ENCODE measurements around the gene KXD1. TPM values are rescaled to one million over a fixed set of nuclear protein-coding genes. Genes with fewer than 3 reads are reported as not detected.

KXD1 gene
- polyA plus RNA-seq, 1 of the 3 experiments (the other 2 are of a cell fraction): 151 TPM

GRCh38 chr19:18577365-18577914, 19.8 kb downstream of the KXD1 start:
- no peak overlapping the region for H2AFZ ChIP-seq (ENCODE audit: low read depth)
- H3K9ac ChIP-seq: no peak overlapping the region
- H3K27ac ChIP-seq (ENCODE audit: low read depth in 2 of 2, low read length in 1 of 2): no peak overlapping the region
- ChIA-PET POLR2A (interaction anchor here (1.0 to 3.5 kb wide), 2 partner anchors 11 to 13 kb away, joined by 3 to 14 read pairs; partner anchors contain the start of gene REX1BD), CTCF (interaction anchor here (2.5 to 3.7 kb wide), 2 partner anchors 10 to 13 kb away, joined by 14 to 22 read pairs; partner anchors contain the start of gene REX1BD)
- no peak overlapping the region for H3K4me3 ChIP-seq (ENCODE audit: low read depth in 2 of 2, low read length in 1 of 2)
- TF ChIP-seq CHD2 (IDR thresholded peaks at IDR 0.05; ENCODE audit: low read length, partially characterized antibody): no peak
- no peak for TF ChIP-seq CTCF (IDR thresholded peaks at IDR 0.05)
- TF ChIP-seq POLR2AphosphoS5 (IDR thresholded peaks at IDR 0.05; ENCODE audit: low read depth, low read length): no peak; the same call in 1 of the 2 replicates
- no peak for TF ChIP-seq TEAD4 (IDR thresholded peaks at IDR 0.05; ENCODE audit: borderline replicate concordance, insufficient read depth)
- no peak for TF ChIP-seq EP300 (IDR thresholded peaks at IDR 0.05; ENCODE audit: borderline replicate concordance in 1 of 2, low read depth in 1 of 2, low read length in 1 of 2)
- peaks cover 10 to 12% of the 10 kb centered on the region in 2 experiments; a peak in 3 of 4 replicates for H3K4me1 ChIP-seq (ENCODE audit: control insufficient read depth in 1 of 2, insufficient read depth in 2 of 2, low read depth in 1 of 2, low read length in 1 of 2)
- H3F3A ChIP-seq (replicated peaks; ENCODE audit: insufficient read depth): peaks cover 34% of the 10 kb centered on the region
- peaks cover 29% of the 10 kb centered on the region for H4K20me1 ChIP-seq (ENCODE audit: insufficient read depth)
- H3K9me3 ChIP-seq: no peaks in the 10 kb centered on the region
- H3K9me2 ChIP-seq: no peaks in the 10 kb centered on the region
- H3K36me3 ChIP-seq (replicated peaks in 1 of 2; ENCODE audit: control insufficient read depth in 1 of 2, insufficient read depth in 2 of 2, low read length in 1 of 2): peaks cover 34 to 38% of the 10 kb centered on the region in 2 experiments
- WGBS (ENCODE audit: low lambda C conversion rate): 90% methylated on average over 21 of the region's 21 CpGs
- no peak for DNase-seq
- H3K27me3 ChIP-seq (ENCODE audit: insufficient read depth): no peaks in the 10 kb centered on the region
- H3K79me2 ChIP-seq (ENCODE audit: insufficient read depth): peaks cover 22% of the 10 kb centered on the region
- H3K4me2 ChIP-seq: no peak overlapping the region

GRCh38 chr19:18580311-18580710, 22.6 kb downstream of the KXD1 start:
- TF ChIP-seq TAF1 (IDR thresholded peaks at IDR 0.05; ENCODE audit: borderline replicate concordance, low read depth, low read length) (no peak), TCF12 (IDR thresholded peaks at IDR 0.05) (no peak), RFX5 (IDR thresholded peaks at IDR 0.05; ENCODE audit: low read length) (no peak), SMC3 (IDR thresholded peaks at IDR 0.05; ENCODE audit: low read depth, low read length) (no peak), NFIC (IDR thresholded peaks at IDR 0.05; ENCODE audit: borderline replicate concordance) (no peak), NRF1 (IDR thresholded peaks at IDR 0.05; ENCODE audit: low read depth, low read length) (no peak), USF2 (IDR thresholded peaks at IDR 0.05; ENCODE audit: borderline replicate concordance, low read depth, low read length) (no peak), RXRA (IDR thresholded peaks at IDR 0.05; ENCODE audit: borderline replicate concordance, low read depth) (no peak), YY1 (IDR thresholded peaks at IDR 0.05; ENCODE audit: low read depth) (no peak), GATA2 (CRISPR knock-in tag; IDR thresholded peaks at IDR 0.05) (no peak)
- DNase-seq: no peak
- H3K4me1 ChIP-seq (ENCODE audit: control insufficient read depth in 1 of 2, insufficient read depth in 2 of 2, low read depth in 1 of 2, low read length in 1 of 2): no peaks in the 10 kb centered on the region
- 63% methylated on average over 3 of the region's 7 CpGs for WGBS (ENCODE audit: low lambda C conversion rate)
- no peak overlapping the region for H3K4me2 ChIP-seq
- no peaks in the 10 kb centered on the region for H3K9me3 ChIP-seq
- H3K27ac ChIP-seq (ENCODE audit: low read depth in 2 of 2, low read length in 1 of 2): no peak overlapping the region
- H3K79me2 ChIP-seq (ENCODE audit: insufficient read depth): no peaks in the 10 kb centered on the region
- H3K9ac ChIP-seq: no peak overlapping the region
- H3K4me3 ChIP-seq (ENCODE audit: low read depth in 2 of 2, low read length in 1 of 2): no peak overlapping the region
- H4K20me1 ChIP-seq (ENCODE audit: insufficient read depth): peaks cover 4% of the 10 kb centered on the region; the same call in 1 of the 2 replicates
- H3K27me3 ChIP-seq (ENCODE audit: insufficient read depth): no peaks in the 10 kb centered on the region
- ChIA-PET CTCF (interaction anchor here (1.5 to 2.4 kb wide), 3 partner anchors 9 to 118 kb away, joined by 4 to 8 read pairs (median 6); partner anchors contain the start of gene REX1BD), POLR2A (no interaction called here)
- no peak overlapping the region for H2AFZ ChIP-seq (ENCODE audit: low read depth)
- H3K36me3 ChIP-seq (replicated peaks in 1 of 2; ENCODE audit: control insufficient read depth in 1 of 2, insufficient read depth in 2 of 2, low read length in 1 of 2): peaks cover 15 to 17% of the 10 kb centered on the region in 2 experiments
- H3F3A ChIP-seq (replicated peaks; ENCODE audit: insufficient read depth): peaks cover 26% of the 10 kb centered on the region
- H3K9me2 ChIP-seq: no peaks in the 10 kb centered on the region

Measured in SK-N-SH (cell line).